Esophagus (tissue), 2 donors: ENCODE data around the gene NOP14. TPM values are rescaled to one million over a fixed set of nuclear protein-coding genes. Genes with fewer than 3 reads are reported as not detected.
A peak's percentile ranks its signal among the peaks of the same experiment; 100 is the strongest.
"Not testable (repeated sequence)": the region's sequence is repeated elsewhere in the genome, so short reads cannot be mapped to it uniquely, and the experiment has no call there.

Experiments
- H3K27ac ChIP-seq, 2 donors: one replicate each; pipeline ENCODE4 v1.5.1; 2013; ENCODE audit warnings: low read depth in 2 of 2, mild to moderate bottlenecking in 2 of 2, inconsistent platforms in 1 of 2, low read length in 1 of 2, moderate library complexity in 1 of 2
- H3K27me3 ChIP-seq, 2 donors: one replicate each; pipeline ENCODE4 v1.6.1; 2013; ENCODE audit warnings: low read length in 2 of 2, control low read depth in 1 of 2, mild to moderate bottlenecking in 1 of 2; ENCODE audit not compliant: insufficient read depth in 2 of 2, control insufficient read depth in 1 of 2
- H3K36me3 ChIP-seq, 2 donors: one replicate each; pipeline ENCODE4 v1.6.1; 2013; ENCODE audit warnings: low read length in 1 of 2; ENCODE audit not compliant: control insufficient read depth in 2 of 2, insufficient read depth in 2 of 2
- H3K4me1 ChIP-seq, 2 donors: one replicate each; pipeline ENCODE4 v1.6.1; 2013; ENCODE audit warnings: low read length in 1 of 2; ENCODE audit not compliant: control insufficient read depth in 2 of 2, insufficient read depth in 2 of 2
- H3K4me3 ChIP-seq, 2 donors: one replicate each; pipeline ENCODE4 v1.5.1; 2013; ENCODE audit warnings: low read length in 2 of 2, mild to moderate bottlenecking in 2 of 2, low read depth in 1 of 2, moderate library complexity in 1 of 2
- H3K9me3 ChIP-seq, 2 donors: one replicate each; pipeline ENCODE4 v1.6.1; 2013; ENCODE audit warnings: mild to moderate bottlenecking in 2 of 2, low read depth in 1 of 2, low read length in 1 of 2, moderate library complexity in 1 of 2; ENCODE audit not compliant: control insufficient read depth in 2 of 2, insufficient read depth in 1 of 2
- WGBS, 2 donors: extraction: QIAGEN DNeasy Blood & Tissue Kit; methylation state at CpG; one replicate each; pipeline ENCODE4 v1.1.7; 2013; 5-methylcytosine and 5-hydroxymethylcytosine counted together
- polyA plus RNA-seq, 2 donors: library from polyadenylated mRNA; stranded (reverse); fragments of 200-250 nt; gene quantifications; one replicate each; pipeline ENCODE4 v1.2.3, GENCODE V29; 2013
- donor health status: healthy with polysubstance abuse.
- donor health status: Bipolar disorder and iron deficiency.

NOP14 gene
- polyA plus RNA-seq, 2 donors = 11.9 to 15.1 TPM

DNA sequence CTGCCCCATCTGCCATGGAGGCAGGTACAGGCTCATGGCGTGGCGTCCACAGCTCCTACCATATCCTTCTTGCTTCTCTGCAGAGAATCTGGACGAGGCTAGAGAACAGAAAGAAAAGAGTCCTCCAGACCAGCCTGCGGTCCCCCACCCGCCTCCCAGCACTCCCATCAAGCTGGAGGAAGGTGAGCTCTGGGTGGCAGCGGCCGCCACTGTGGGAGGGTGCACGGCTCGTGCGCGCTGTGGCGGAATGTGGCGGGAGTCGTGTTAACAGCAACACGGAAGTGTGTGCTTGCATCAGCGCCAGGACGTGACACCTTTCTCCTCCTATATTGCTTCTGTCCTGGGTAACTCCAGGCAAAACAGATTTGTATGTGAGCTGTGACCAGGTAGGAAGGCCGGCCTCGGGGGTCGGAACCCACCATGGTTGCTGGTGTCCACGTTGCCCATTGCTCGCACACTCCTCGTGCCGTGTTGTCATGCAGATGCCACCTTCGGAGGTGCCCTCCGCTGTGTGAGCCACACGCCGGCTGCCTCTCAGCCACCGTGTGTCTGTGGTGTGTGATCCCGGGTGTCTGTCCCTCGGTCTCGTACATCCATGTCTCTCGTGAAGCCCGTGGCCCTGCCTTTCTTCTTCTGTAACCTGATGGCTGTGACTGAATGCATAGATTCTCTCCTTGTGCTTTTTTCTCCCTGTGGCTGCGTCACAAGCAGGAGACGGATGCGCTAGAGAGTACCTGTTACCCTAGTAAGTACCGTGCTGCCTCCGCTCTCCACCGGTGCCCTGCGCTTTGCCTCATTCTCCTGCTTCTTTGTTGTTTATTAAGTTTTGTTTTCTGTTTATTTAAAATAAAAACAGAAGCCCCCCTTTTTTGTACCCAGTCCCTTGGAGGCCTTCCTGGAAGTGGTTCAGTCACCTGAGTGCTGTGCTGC is 37.0 kb downstream of the NOP14 start:
- Histone ChIP-seq H3K4me3 (no peak overlapping the region), H3K9me3 (no peaks in the 10 kb centered on the region), H3K36me3 (peaks cover 14 to 51% of the 10 kb centered on the region in 2 donors), H3K27me3 (no peaks in the 10 kb centered on the region), H3K27ac (no peak overlapping the region), H3K4me1 (peaks cover 3 to 4% of the 10 kb centered on the region in 2 donors)
- WGBS, 2 donors = 93% methylated on average over 41 of the region's 41 CpGs

DNA sequence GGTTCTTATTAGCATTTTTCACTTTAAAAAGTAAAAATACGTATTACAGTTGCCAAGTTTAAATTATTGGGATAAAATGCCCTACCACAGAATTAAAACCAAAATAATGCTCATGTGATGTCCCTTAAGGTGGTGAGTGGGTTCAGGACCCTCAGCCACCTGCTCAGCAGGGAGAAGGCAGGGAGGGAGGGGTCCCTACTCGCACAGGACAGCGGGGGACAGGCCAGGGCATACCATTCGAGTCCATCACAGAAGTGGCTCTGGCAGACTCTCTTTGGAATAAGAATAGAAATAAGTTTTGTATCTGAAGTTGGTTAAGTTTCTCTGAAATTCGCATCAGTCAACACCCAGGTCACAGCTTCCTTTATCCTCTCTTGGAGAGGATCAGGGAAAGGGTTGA is 37.7 kb downstream of the NOP14 start:
- Histone ChIP-seq H3K36me3 (peaks cover 12 to 45% of the 10 kb centered on the region in 2 donors), H3K4me1 (peaks cover 3 to 4% of the 10 kb centered on the region in 2 donors), H3K4me3 (no peak overlapping the region), H3K27ac (no peak overlapping the region), H3K27me3 (no peaks in the 10 kb centered on the region), H3K9me3 (no peaks in the 10 kb centered on the region)
- 91% methylated on average over 5 of the region's 5 CpGs for WGBS, 2 donors

DNA sequence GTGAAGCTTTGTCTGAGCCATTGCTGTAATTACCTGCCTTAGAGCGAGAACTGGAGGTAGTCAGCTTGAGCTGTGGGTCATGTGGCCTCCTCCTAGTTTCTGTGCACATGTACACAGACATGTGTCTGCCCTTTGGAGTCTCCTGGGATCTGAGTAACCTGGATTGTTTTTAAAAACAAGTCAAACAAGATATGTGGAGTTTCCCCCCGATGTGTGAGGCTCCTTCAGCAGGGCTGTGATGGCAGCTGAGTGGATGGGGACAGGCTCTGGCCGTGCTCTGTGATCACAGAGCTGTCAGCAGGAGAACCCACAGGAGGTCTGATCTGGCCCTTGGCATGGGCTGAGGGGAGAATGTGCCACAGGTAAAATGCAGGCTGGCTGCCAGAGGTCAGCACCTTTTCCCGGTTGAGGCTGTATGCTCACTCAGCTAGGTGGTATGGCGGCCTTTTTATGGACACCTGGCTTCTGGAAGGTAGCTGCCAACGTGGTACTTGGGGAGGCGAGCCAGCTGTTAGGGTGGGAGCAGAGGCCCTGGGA is 38.4 kb downstream of the NOP14 start:
- Histone ChIP-seq H3K27me3 (no peaks in the 10 kb centered on the region), H3K4me1 (peaks cover 3 to 4% of the 10 kb centered on the region in 2 donors), H3K9me3 (no peaks in the 10 kb centered on the region), H3K4me3 (no peak overlapping the region), H3K27ac (no peak overlapping the region), H3K36me3 (peaks cover 9 to 40% of the 10 kb centered on the region in 2 donors)
- WGBS, 2 donors = 76 to 83% methylated on average over 7 of the region's 7 CpGs

DNA sequence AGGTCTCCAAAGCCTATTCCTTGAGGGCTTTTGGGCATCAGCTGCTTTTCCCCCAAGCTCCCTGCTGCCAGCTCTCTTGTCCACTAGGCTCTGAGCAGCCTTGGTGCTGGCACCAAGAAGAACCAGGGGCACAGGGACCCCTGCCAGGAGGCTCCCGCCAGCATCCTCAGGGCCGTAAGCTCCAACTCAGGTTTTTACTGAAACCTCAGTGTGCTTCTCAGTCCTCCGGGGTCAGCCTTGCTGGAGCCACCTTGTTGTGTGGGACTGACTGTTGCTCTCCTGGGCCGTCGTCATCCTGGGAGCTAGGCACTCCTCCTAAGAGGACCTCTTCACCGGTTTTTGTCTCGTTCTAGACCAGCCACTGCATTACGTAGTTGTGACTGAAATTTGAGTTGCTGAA is 38.9 kb downstream of the NOP14 start:
- 89 to 95% methylated on average over 8 of the region's 8 CpGs for WGBS, 2 donors
- H3K27ac ChIP-seq = no peak overlapping the region
- H3K4me1 ChIP-seq = peaks cover 3 to 4% of the 10 kb centered on the region in 2 donors
- peaks cover 9 to 36% of the 10 kb centered on the region in 2 donors for H3K36me3 ChIP-seq
- H3K27me3 ChIP-seq = no peaks in the 10 kb centered on the region
- no peaks in the 10 kb centered on the region for H3K9me3 ChIP-seq
- H3K4me3 ChIP-seq = no peak overlapping the region

DNA sequence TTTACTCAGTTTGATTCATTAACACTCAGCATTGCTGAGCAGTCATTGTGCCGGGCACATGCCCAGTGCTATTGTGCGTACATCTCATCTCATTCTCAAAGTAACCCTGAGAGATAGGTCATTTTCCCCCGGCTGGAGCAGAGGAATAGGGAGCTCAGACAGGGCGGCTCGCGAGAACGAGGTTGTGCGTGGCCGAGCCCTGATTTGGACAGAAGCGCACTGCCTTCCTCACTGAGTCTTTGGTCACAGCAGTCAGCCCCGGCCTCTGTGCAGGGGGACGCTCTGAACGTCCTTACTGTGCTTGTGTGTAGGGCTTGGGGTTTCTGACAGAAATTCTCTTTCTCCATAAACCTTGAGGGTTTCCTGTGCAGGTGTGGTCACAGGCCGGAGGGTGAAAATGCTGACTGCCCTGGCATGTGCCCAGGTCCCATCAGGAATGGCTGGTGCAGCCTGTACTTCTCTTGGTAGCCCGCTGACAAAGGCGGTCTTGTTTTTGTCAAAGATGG is 39.5 kb downstream of the NOP14 start:
- Histone ChIP-seq H3K9me3 (no peaks in the 10 kb centered on the region), H3K27ac (no peak overlapping the region), H3K36me3 (peaks cover 9 to 33% of the 10 kb centered on the region in 2 donors), H3K4me1 (peaks cover 3 to 4% of the 10 kb centered on the region in 2 donors), H3K4me3 (no peak overlapping the region), H3K27me3 (no peaks in the 10 kb centered on the region)
- 88 to 91% methylated on average over 16 of the region's 16 CpGs for WGBS, 2 donors

DNA sequence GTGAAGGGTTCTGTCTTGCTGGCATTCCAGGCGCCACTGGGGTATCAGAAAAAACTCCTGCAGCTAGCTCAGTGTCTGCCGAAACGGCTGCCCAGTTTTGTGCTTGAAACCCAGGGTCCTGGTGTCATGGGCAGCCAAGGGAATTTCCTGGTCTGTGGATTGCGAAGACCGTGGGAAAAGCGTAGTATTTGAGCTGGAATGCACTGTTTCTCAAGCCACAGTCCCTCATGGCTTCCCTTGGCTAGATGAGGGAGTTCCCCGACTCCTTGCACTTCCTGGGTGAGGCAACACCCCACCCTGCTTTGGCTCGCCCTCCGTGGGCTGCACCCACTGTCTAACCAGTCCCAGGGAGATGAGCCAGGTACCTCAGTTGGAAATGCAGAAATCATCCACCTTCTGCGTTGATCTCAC is 40.1 kb downstream of the NOP14 start:
- no peak overlapping the region for H3K4me3 ChIP-seq
- whole genome bisulfite sequencing, 2 donors = 71 to 78% methylated on average over 10 of the region's 10 CpGs
- H3K36me3 ChIP-seq = peaks cover 5 to 27% of the 10 kb centered on the region in 2 donors
- no peaks in the 10 kb centered on the region for H3K9me3 ChIP-seq
- H3K27me3 ChIP-seq = no peaks in the 10 kb centered on the region
- peaks cover 3 to 4% of the 10 kb centered on the region in 2 donors for H3K4me1 ChIP-seq
- H3K27ac ChIP-seq = no peak overlapping the region

DNA sequence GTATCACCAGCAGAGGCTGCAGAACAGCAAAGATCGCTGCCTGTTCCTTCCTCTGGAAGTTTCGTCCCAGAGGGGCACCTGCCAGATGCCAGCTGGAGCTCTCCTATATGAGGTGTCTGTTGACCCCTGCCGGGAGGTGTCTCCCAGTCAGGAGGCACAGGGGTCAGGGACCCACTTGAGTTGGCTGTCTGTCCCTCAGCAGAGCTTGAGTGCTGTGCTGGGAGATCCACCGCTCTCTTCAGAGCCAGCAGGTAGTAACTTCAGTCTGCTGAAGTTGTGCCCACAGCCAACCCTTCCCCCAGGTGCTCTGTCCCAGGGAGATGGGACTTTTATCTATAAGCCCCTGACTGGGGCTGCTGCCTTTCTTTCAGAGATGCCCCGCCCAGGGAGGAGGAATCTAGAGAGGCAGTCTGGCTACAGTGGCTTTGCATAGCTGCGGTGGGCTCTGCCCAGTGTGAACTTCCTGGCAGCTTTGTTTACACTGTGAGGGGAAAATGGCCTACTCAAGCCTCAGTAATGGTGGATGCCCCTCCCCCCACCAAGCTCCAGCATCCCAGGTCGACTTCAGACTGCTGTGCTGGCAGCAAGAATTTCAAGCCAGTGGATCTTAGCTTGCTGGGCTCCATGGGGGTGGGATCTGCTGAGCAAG is 40.6 kb downstream of the NOP14 start:
- not testable (repeated sequence) for H3K4me3 ChIP-seq, H3K4me1 ChIP-seq, H3K9me3 ChIP-seq, H3K27me3 ChIP-seq
- H3K27ac ChIP-seq = peak overlapping the region in 1 of 2 donors; percentile 16
- 60 to 65% methylated on average over 7 of the region's 7 CpGs for WGBS, 2 donors
- peaks cover 4 to 25% of the 10 kb centered on the region in 2 donors for H3K36me3 ChIP-seq

DNA sequence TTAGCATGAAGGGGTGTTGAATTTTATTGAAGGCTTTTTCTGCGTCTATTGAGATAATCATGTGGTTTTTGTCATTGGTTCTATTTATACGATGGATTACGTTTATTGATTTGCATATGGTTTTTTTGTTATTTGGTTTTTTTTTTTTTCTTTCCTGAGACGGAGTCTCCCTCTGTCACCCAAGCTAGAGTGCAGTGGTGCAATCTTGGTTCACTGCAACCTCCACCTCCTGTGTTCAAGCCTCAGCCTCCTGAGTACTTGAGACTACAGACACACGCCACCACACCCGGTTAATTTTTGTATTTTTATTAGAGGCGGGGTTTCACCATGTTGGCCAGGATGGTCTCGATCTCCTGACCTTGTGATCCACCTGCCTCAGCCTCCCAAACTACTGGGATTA is 44.5 kb downstream of the NOP14 start:
- not testable (repeated sequence) for H3K27me3 ChIP-seq, H3K27ac ChIP-seq, H3K4me1 ChIP-seq, H3K9me3 ChIP-seq, H3K4me3 ChIP-seq
- H3K36me3 ChIP-seq = peaks cover 9 to 12% of the 10 kb centered on the region in 2 donors
- WGBS, 2 donors = 94 to 96% methylated on average over 8 of the region's 8 CpGs

DNA sequence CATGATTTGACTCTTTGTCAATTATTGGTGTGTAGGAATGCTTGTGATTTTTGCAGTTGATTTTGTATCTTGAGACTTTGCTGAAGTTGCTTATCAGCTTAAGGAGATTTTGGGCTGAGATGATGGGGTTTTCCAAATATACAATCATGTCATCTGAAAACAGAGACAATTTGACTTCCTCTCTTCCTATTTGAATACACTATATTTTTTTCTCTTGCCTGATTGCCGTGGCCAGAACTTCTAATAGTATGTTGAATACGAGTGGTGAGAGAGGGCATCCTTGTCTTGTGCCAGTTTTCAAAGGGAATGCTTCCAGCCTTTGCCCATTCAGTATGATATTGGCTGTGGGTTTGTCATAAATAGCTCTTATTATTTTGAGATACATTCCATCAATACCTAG is 44.9 kb downstream of the NOP14 start:
- not testable (repeated sequence) for H3K4me1 ChIP-seq, H3K27ac ChIP-seq, H3K27me3 ChIP-seq, H3K4me3 ChIP-seq, H3K9me3 ChIP-seq
- 79 to 85% methylated on average over 2 of the region's 2 CpGs for WGBS, 2 donors
- H3K36me3 ChIP-seq = peaks cover 11 to 12% of the 10 kb centered on the region in 2 donors
